CD4-positive, alpha-beta T cell treated with Interleukin-4 for 1 hour (primary cell): Measurements from ENCODE around the gene WWOX.

ENCODE experiments used
- DNase-seq, 2 donors: peaks; one replicate each; pipeline ENCODE4 v3.0.0-alpha.2; 2020 to 2022

The WWOX gene

GRCh38 chr16:79062336-79062735 is 962.9 kb downstream of the WWOX start:
- DNase-seq: no peak

- no peak for DNase-seq
Measured at GRCh38 chr16:79062821-79063220, 963.4 kb downstream of the WWOX start.

- DNase-seq: no peak
Measured at GRCh38 chr16:79064256-79064972, 965.0 kb downstream of the WWOX start.

GRCh38 chr16:79066561-79066960 is 967.1 kb downstream of the WWOX start:
- DNase-seq: no peak

- DNase-seq: no peak
Measured at GRCh38 chr16:79067600-79067999, 968.1 kb downstream of the WWOX start.

DNA sequence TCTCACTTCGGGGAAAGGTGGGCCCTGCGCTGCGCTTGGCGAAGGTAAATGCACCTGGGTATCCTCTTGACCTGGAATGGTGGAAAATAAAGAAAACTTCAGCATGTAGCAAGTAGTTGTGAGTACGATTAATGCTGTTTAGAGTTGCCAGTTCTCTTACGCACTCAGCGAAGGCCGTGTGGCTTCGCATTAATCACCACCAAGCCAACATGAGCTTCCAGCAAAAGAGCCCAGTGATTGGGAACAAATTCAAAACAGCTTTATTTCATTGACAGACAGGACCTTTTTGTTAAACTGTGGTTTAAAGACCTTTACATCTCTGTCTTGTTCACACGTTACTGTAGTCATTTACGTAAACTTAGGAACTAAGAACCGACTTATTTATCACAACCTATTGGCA is 969.7 kb downstream of the WWOX start:
- DNase-seq: no peak

GRCh38 chr16:79069633-79070032 is 970.2 kb downstream of the WWOX start:
- DNase-seq: no peak

GRCh38 chr16:79071424-79071823 is 972.0 kb downstream of the WWOX start:
- DNase-seq: no peak

- no peak for DNase-seq
Measured at GRCh38 chr16:79072517-79072916, 973.1 kb downstream of the WWOX start.

DNA sequence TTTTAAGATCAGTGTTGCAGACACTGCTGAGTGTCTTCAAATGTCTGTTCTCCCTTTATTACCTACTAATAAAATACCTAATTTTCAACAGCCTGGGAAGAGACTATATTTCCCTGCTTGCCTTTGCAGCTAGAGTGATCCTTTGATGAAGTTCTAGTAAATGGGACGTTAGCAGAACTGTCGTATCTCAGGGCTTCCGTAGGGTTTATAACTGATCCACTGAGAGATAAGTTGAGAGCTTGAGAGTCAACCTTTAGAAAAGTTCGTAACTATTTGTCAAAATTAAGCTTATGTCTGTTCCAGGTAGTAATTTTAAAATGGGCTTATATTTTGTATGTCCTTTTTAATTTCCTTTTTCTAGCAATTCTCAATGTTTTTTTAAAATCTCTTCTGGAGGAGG is 974.1 kb downstream of the WWOX start:
- no peak for DNase-seq

- no peak for DNase-seq
Measured at GRCh38 chr16:79074541-79074940, 975.1 kb downstream of the WWOX start.

DNA sequence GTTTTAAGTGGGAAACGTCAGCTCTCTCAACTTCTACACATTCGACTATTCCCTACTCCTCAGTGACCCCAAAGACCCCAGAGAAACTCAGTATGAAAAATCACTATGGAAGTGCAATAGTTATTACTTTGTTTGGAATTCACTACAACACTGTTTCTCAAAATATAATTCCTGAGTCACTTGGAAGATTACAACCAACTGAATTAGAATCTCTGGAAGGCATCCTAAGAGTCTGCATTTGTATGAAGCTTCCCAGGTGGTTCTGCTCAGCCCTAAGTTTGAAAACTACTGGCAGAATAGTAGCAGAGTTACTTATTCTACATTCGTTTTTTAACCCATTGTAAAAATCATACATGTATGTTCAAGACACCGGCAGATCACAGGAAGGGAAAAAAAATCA is 975.5 kb downstream of the WWOX start:
- DNase-seq: no peak

- no peak for DNase-seq
Measured at GRCh38 chr16:79076047-79076767, 976.8 kb downstream of the WWOX start.

DNA sequence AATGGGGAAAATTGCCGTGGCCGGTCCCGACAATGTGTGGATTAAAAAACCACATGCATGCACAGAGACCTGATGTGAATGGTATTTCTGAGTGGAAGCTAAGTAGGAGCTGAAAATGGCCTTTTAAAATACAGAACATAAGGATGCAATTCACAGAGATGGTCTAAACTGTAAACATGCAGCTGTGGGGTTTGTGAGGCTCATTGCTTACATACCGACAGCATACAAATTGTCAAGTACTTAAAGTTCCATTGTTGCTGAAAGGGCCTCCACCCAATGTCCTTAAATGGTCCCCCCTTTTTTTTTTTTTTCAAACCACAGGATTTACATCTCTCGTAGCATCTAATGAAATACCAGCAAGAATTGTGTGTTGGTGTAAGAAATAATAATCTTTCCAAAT is 977.9 kb downstream of the WWOX start:
- DNase-seq: no peak

DNA sequence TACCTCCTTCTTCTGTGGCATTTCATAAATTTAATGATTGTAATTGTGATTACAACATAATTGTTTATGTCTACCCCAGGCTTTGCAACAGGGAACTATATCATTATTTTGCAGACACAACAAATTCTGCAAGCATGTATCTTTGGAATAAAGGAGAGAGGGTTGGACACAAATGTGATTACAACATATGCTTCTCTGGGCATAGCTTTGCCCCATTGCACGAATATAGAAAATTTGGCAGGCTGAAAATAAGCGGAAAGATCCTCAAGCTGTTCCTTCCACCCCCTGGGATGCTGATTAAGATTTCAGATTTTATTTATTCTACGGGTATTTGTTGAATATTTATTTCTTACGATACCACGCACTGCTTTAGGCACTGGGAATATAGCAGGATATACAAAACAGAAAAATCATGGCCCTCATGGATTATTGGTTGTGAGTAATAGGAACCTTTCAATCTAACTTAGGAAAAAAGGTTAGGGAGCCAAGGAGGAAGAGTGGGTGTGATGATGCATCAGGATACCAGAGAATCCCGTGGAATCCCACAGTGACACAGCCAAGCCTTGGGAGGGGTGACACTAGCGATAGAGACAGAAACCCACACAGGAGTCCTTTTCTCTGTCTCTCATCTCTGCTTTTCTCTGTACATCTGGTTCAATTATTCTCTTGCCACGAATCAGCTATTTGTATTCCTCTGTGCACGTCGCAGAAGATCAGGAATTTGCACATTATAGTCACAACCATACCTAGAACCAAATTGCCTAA is 980.4 kb downstream of the WWOX start:
- DNase-seq: no peak

GRCh38 chr16:79081297-79082066 is 982.0 kb downstream of the WWOX start:
- DNase-seq: no peak

- no peak for DNase-seq
Measured at GRCh38 chr16:79082970-79083369, 983.5 kb downstream of the WWOX start.

DNA sequence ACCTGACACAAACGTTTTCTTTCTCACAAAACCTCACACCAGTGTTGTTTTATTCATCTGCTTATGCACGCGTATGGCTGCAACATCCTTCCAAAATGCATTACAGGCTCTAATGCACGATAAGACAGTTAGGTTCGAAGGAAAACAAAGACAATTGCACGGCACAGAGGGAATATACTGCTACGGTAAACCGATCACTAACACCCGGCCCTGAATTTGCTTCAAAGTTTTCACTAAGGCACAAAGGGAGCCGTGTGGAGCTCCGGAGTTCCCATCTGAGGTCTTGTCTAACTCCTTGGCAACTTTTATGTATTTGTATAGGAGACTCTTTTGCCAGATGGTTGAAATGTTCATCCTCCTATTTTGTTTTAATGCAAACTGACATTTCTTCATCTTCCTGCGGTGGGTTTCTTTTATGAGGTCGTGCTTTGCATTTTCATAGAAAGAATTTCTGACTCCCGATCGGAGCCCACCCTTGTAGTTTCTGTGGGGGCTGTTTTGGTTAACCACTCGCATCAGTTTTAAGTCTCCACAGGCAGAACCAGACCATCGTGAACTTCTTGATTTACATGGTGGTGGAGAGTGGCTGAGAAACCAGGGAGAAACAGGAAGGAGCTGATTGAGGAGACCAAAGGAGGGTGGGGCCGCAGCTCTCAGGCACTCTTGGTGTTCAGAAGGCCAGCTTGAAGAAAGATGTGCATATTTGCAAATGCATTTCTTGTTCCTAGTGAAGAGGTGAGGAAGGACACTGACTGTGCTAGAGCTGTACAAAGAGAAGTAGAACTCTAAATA is 984.2 kb downstream of the WWOX start:
- no peak for DNase-seq

- DNase-seq: no peak
Measured at GRCh38 chr16:79088971-79089370, 989.5 kb downstream of the WWOX start.

DNA sequence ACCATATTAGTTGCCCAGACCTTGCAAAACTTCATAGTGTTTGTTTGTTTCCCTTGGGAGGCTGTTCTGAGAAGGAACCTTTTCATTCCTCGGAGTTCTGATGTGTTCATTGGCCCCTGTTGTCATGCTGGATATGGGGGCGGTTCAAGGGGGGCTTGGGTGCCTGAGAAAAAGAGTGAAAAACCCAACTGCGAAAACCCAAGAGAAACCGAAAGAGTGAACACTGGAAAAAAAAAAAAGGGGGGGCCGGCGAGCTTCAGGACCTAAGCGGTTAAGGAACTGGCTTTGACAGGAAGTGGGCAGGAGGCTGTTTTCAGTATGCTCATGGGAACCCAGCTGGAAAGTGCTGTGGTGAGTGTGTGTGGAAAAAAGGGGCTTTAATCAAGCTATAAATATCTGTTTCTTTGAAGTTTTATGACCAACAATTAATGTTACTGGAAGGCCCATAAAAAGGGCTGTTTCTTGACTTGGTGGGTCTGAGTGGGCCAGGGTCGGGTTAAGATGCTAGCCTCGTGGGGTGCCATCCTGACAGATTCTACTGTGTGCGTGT is 990.4 kb downstream of the WWOX start:
- peak; percentile 38 to 62 for DNase-seq

GRCh38 chr16:79090966-79091365 is 991.5 kb downstream of the WWOX start:
- DNase-seq: no peak

DNA sequence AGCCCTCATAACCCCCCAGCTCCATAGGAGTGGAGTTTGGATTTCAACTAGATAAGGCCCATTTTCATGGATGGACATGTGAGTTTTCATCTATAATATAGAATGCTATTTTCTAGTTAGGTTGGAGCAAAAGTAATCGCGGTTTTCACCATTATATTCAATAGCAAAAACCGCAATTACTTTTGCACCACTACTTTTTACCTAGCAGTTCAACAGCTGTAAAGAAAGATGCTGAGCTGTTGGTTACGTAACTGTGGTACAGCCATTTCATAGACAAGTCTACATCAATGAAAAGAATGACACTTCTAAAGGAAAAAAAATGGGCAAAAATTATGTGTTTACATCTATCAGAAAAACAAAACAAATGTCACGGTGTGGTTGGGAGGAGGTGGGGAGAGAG is 993.4 kb downstream of the WWOX start:
- no peak for DNase-seq
